ENCODE measurements around the gene NOL11.
"Not testable (repeated sequence)": the region's sequence is repeated elsewhere in the genome, so short reads cannot be mapped to it uniquely, and the experiment has no call there.

NOL11 gene

GRCh38 chr17:67754001-67754400 lies 36.3 kb downstream of the NOL11 start:
- DNase-seq (ENCODE audit: low read depth): no peak

- not testable (repeated sequence) for DNase-seq (ENCODE audit: low read depth)
Measured at GRCh38 chr17:67754686-67755085, 37.0 kb downstream of the NOL11 start.

GRCh38 chr17:67756766-67757165 lies 39.0 kb downstream of the NOL11 start:
- DNase-seq (ENCODE audit: low read depth): not testable (repeated sequence)

GRCh38 chr17:67759355-67760171 lies 41.8 kb downstream of the NOL11 start:
- DNase-seq (ENCODE audit: low read depth): no peak

GRCh38 chr17:67765623-67766022 lies 47.9 kb downstream of the NOL11 start:
- no peak for DNase-seq (ENCODE audit: low read depth)

GRCh38 chr17:67769231-67769630 lies 51.5 kb downstream of the NOL11 start:
- no peak for DNase-seq (ENCODE audit: low read depth)

- DNase-seq (ENCODE audit: low read depth): no peak
Measured at GRCh38 chr17:67770539-67770938, 52.8 kb downstream of the NOL11 start.

GRCh38 chr17:67772679-67773078 lies 54.9 kb downstream of the NOL11 start:
- no peak for DNase-seq (ENCODE audit: low read depth)

- no peak for DNase-seq (ENCODE audit: low read depth)
Measured at GRCh38 chr17:67773246-67773645, 55.5 kb downstream of the NOL11 start.

GRCh38 chr17:67779098-67779672 lies 61.4 kb downstream of the NOL11 start:
- DNase-seq (ENCODE audit: low read depth): peak; percentile 17

GRCh38 chr17:67784364-67785121 lies 66.8 kb downstream of the NOL11 start:
- no peak for DNase-seq (ENCODE audit: low read depth)

- no peak for DNase-seq (ENCODE audit: low read depth)
Measured at GRCh38 chr17:67785122-67785477, 67.4 kb downstream of the NOL11 start.

- DNase-seq (ENCODE audit: low read depth): no peak
Measured at GRCh38 chr17:67785504-67785903, 67.8 kb downstream of the NOL11 start.
